KMS-11 (cell line): Measurements from ENCODE around the gene MEGF10.

Experiments used
- H2AFZ ChIP-seq: fragments of 200-600 bp; sonication (generic); 2 replicates; pipeline ENCODE4 v1.6.1; 2016; ENCODE audit warnings: antibody characterized with exemption, mixed run types, low read depth
- H3K27ac ChIP-seq: fragments of 200-600 bp; sonication (generic); 2 replicates; pipeline ENCODE4 v1.6.1; 2016; ENCODE audit warnings: mild to moderate bottlenecking, mixed run types
- H3K27me3 ChIP-seq: fragments of 200-600 bp; sonication (generic); 2 replicates; pipeline ENCODE4 v1.6.1; 2017; ENCODE audit warnings: mild to moderate bottlenecking, low read depth, mixed run types, moderate library complexity; ENCODE audit not compliant: insufficient read depth
- H3K36me3 ChIP-seq: fragments of 200-600 bp; sonication (generic); 2 replicates; pipeline ENCODE4 v1.6.1; 2017; ENCODE audit warnings: mild to moderate bottlenecking, mixed run types; ENCODE audit not compliant: insufficient read depth
- H3K4me1 ChIP-seq: fragments of 200-600 bp; sonication (generic); 2 replicates; pipeline ENCODE4 v1.6.1; 2016; ENCODE audit warnings: mild to moderate bottlenecking, low read depth, mixed run types; ENCODE audit not compliant: poor library complexity, severe bottlenecking
- H3K4me2 ChIP-seq: fragments of 200-600 bp; sonication (generic); 2 replicates; pipeline ENCODE4 v1.7.0; 2016; ENCODE audit warnings: mild to moderate bottlenecking, mixed run types
- H3K4me3 ChIP-seq: fragments of 200-600 bp; sonication (generic); IDR thresholded peaks from 2 replicates; pipeline ENCODE4 v1.6.1; 2017; ENCODE audit warnings: low read depth, low read length, mixed read lengths; ENCODE audit not compliant: insufficient read depth
- H3K79me2 ChIP-seq: fragments of 200-600 bp; sonication (generic); 2 replicates; pipeline ENCODE4 v1.6.1; 2016; ENCODE audit warnings: low read depth, mixed run types; ENCODE audit not compliant: insufficient read depth
- H3K9ac ChIP-seq: fragments of 200-600 bp; sonication (generic); 2 replicates; pipeline ENCODE4 v1.6.1; 2016; ENCODE audit warnings: mild to moderate bottlenecking, mixed run types
- H4K20me1 ChIP-seq: fragments of 200-600 bp; sonication (generic); 2 replicates; pipeline ENCODE4 v1.6.1; 2016; ENCODE audit warnings: mild to moderate bottlenecking, mixed run types; ENCODE audit not compliant: insufficient read depth
- CTCF ChIP-seq: fragments of 200-600 bp; sonication (generic); conservative IDR thresholded peaks from 2 replicates; pipeline ENCODE4 v1.6.1; 2017; ENCODE audit warnings: low read depth, mild to moderate bottlenecking, antibody characterized with exemption, low read length, moderate library complexity, mixed read lengths

MEGF10 gene

GRCh38 chr5:127492854-127493738 is 202.5 kb downstream of the MEGF10 start:
- TF ChIP-seq CTCF = peak; percentile 97

GRCh38 chr5:127498548-127498947 is 208.0 kb downstream of the MEGF10 start:
- Histone ChIP-seq H3K79me2 (no peaks in the 10 kb centered on the region), H3K4me3 (no peak overlapping the region), H3K4me2 (no peak overlapping the region), H3K36me3 (no peaks in the 10 kb centered on the region), H4K20me1 (no peaks in the 10 kb centered on the region), H3K9ac (no peak overlapping the region), H3K27me3 (no peaks in the 10 kb centered on the region), H3K27ac (no peak overlapping the region), H2AFZ (no peak overlapping the region), H3K4me1 (no peaks in the 10 kb centered on the region)
- no peak for TF ChIP-seq CTCF

More at GRCh38 chr5:127492854-127493738, 202.5 kb downstream of the MEGF10 start:
- Histone ChIP-seq H3K27ac (no peak overlapping the region), H3K79me2 (no peaks in the 10 kb centered on the region), H3K36me3 (no peaks in the 10 kb centered on the region), H3K4me1 (no peaks in the 10 kb centered on the region), H3K9ac (no peak overlapping the region), H3K4me2 (no peak overlapping the region), H3K27me3 (no peaks in the 10 kb centered on the region), H3K4me3 (no peak overlapping the region), H4K20me1 (no peaks in the 10 kb centered on the region), H2AFZ (no peak overlapping the region)

GRCh38 chr5:127505905-127506304 is 215.3 kb downstream of the MEGF10 start:
- Histone ChIP-seq H3K4me2 (no peak overlapping the region), H2AFZ (no peak overlapping the region), H3K79me2 (no peaks in the 10 kb centered on the region), H3K4me3 (no peak overlapping the region), H3K9ac (no peak overlapping the region), H3K27me3 (no peaks in the 10 kb centered on the region), H3K4me1 (peaks cover 6% of the 10 kb centered on the region), H4K20me1 (no peaks in the 10 kb centered on the region), H3K36me3 (no peaks in the 10 kb centered on the region), H3K27ac (no peak overlapping the region)
- no peak for TF ChIP-seq CTCF

- Histone ChIP-seq H3K36me3 (no peaks in the 10 kb centered on the region), H4K20me1 (no peaks in the 10 kb centered on the region), H3K79me2 (no peaks in the 10 kb centered on the region), H3K27ac (no peak overlapping the region), H3K4me1 (peaks cover 6% of the 10 kb centered on the region), H3K4me3 (no peak overlapping the region), H3K4me2 (no peak overlapping the region), H2AFZ (no peak overlapping the region), H3K27me3 (no peaks in the 10 kb centered on the region), H3K9ac (no peak overlapping the region)
- TF ChIP-seq CTCF = no peak
These were observed 216.0 kb downstream of the MEGF10 start for GRCh38 chr5:127506616-127507015.
